Hematopoietic multipotent progenitor cell (in vitro differentiated cells): ENCODE measurements around the gene EXT2. TPM values are rescaled to one million over a fixed set of nuclear protein-coding genes. Genes with fewer than 3 reads are reported as not detected.

Source experiments
- DNase-seq, 3 donors: peaks; one replicate each; pipeline ENCODE4 v3.0.0-alpha.2; 2011 to 2015; ENCODE audit warnings: low read depth in 2 of 3, low spot score in 2 of 3
- total RNA-seq: library from RNA; depleted of rRNA; stranded (reverse); fragments of >200 nt; gene quantifications from one replicate; pipeline ENCODE4 v1.2.3, GENCODE V29; 2012

The EXT2 gene
- total RNA-seq, 1 donor = 65.2 TPM

GRCh38 chr11:44192462-44193100, 97.1 kb downstream of the EXT2 start:
- DNase-seq = no peak

- no peak for DNase-seq
These were observed 98.4 kb downstream of the EXT2 start for GRCh38 chr11:44193856-44194255.

- no peak for DNase-seq
These were observed 102.8 kb downstream of the EXT2 start for GRCh38 chr11:44198146-44198724.

GRCh38 chr11:44199298-44199697, 103.8 kb downstream of the EXT2 start:
- DNase-seq = no peak

GRCh38 chr11:44199816-44200215, 104.3 kb downstream of the EXT2 start:
- no peak for DNase-seq

GRCh38 chr11:44203270-44204043, 108.0 kb downstream of the EXT2 start:
- no peak for DNase-seq

GRCh38 chr11:44205352-44205751, 109.9 kb downstream of the EXT2 start:
- DNase-seq = no peak

- no peak for DNase-seq
These were observed 110.4 kb downstream of the EXT2 start for GRCh38 chr11:44205836-44206235.

- no peak for DNase-seq
These were observed 111.8 kb downstream of the EXT2 start for GRCh38 chr11:44207292-44207691.

GRCh38 chr11:44208976-44209603, 113.6 kb downstream of the EXT2 start:
- DNase-seq = no peak

GRCh38 chr11:44212128-44212527, 116.7 kb downstream of the EXT2 start:
- no peak for DNase-seq

GRCh38 chr11:44213148-44213547, 117.7 kb downstream of the EXT2 start:
- no peak for DNase-seq

- DNase-seq = no peak
These were observed 122.0 kb downstream of the EXT2 start for GRCh38 chr11:44217432-44217831.

GRCh38 chr11:44219830-44220796, 124.6 kb downstream of the EXT2 start:
- no peak for DNase-seq

GRCh38 chr11:44221456-44221855, 126.0 kb downstream of the EXT2 start:
- no peak for DNase-seq

- DNase-seq = no peak
These were observed 126.5 kb downstream of the EXT2 start for GRCh38 chr11:44221992-44222391.

- DNase-seq = no peak
These were observed 127.8 kb downstream of the EXT2 start for GRCh38 chr11:44223238-44223637.

- no peak for DNase-seq
These were observed 129.5 kb downstream of the EXT2 start for GRCh38 chr11:44224867-44225501.

GRCh38 chr11:44226490-44226889, 131.0 kb downstream of the EXT2 start:
- no peak for DNase-seq

GRCh38 chr11:44226945-44227344, 131.5 kb downstream of the EXT2 start:
- no peak for DNase-seq
